ENCODE results near the gene RGS9. TPM values are rescaled to one million over a fixed set of nuclear protein-coding genes. Genes with fewer than 3 reads are reported as not detected.

Gene RGS9
- total RNA-seq, 4 donors from 2014 or later = 1.2 to 4.4 (median 2.8) TPM

DNA sequence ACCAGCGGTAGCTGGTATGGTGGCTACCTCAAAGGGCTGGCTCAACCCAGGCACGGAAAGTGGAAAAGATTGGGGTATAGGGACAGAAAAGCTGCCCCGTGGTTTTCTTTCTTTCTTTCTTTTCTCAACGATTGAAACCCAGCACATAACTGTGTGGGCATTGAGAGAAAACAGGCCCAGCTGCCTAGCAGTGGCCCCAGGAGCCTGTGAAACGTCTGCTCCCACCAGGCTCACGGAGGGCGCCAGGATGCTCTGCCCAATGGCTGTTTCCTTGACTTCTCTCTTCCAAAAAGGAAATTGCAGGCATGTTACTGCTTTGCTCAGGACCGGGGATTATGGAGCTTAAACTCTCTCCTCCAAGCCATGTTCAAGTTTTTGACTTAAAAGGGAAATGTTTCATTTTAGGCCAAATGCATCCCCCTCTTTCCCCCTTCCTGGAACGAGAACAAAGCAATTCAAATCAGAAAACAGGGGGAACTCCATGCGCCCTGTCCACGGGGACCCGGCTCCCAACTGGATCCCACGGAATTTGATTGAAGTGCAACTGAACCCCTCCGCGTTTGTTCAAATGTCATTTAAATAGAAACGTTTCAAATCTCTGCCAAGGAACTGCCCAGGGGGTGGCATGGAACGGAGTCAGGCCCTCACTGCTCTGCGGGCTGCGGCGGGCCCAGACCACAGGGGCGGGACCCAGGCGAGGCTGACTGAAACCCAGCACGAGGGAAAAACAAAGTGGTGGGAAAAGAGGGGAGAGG, 133.5 kb downstream of the RGS9 start:
- Histone ChIP-seq H3K36me3 (no peaks in the 10 kb centered on the region), H3K27ac (no peak overlapping the region), H3K9me3 (no peaks in the 10 kb centered on the region), H3K4me3 (no peak overlapping the region), H3K4me1 (no peaks in the 10 kb centered on the region), H3K27me3 (no peaks in the 10 kb centered on the region)
- TF ChIP-seq, protein P1, sequence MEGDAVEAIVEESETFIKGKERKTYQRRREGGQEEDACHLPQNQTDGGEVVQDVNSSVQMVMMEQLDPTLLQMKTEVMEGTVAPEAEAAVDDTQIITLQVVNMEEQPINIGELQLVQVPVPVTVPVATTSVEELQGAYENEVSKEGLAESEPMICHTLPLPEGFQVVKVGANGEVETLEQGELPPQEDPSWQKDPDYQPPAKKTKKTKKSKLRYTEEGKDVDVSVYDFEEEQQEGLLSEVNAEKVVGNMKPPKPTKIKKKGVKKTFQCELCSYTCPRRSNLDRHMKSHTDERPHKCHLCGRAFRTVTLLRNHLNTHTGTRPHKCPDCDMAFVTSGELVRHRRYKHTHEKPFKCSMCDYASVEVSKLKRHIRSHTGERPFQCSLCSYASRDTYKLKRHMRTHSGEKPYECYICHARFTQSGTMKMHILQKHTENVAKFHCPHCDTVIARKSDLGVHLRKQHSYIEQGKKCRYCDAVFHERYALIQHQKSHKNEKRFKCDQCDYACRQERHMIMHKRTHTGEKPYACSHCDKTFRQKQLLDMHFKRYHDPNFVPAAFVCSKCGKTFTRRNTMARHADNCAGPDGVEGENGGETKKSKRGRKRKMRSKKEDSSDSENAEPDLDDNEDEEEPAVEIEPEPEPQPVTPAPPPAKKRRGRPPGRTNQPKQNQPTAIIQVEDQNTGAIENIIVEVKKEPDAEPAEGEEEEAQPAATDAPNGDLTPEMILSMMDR (IDR thresholded peaks at IDR 0.05 in 4 of 5, conservative IDR thresholded peaks at IDR 0.05 in 1 of 5) = no peak
- no peak for TF ChIP-seq POLR2A (IDR thresholded peaks at IDR 0.05)
- DNase-seq (no peak), ATAC-seq (no peak)
- intact Hi-C loops (cut with DNase I; ENCODE audit: low total_unique reads) (no loop called here), in situ Hi-C loops (cut with MboI; ENCODE audit: low sequenced_read_pairs in 4 of 4) (no loop called here)

DNA sequence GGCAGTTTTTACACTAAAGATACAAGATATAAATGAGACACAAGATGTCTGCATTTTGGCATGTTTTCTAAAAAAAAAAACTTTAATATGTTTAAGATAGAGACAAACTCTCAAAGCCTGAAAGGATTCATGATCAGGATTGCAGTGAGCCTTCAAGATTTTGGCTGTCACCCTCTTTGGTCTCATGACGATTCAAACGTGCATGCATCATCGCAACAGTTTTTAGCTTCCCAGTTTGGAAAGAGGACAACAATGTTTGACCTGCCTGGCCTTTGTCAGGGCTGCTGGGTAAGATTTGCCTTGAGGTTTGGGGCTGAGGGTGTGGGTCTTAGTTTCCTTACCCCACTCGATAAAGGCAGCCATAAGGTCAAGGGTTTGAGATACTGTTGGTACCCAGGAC, 134.1 kb downstream of the RGS9 start:
- no peak for ATAC-seq
- no peaks in the 10 kb centered on the region for H3K27me3 ChIP-seq
- H3K27ac ChIP-seq = no peak overlapping the region
- H3K4me1 ChIP-seq = no peaks in the 10 kb centered on the region
- no peak for DNase-seq
- H3K36me3 ChIP-seq = no peaks in the 10 kb centered on the region
- no peak overlapping the region for H3K4me3 ChIP-seq
- no peak for TF ChIP-seq POLR2A (IDR thresholded peaks at IDR 0.05)
- TF ChIP-seq, protein P1 (IDR thresholded peaks at IDR 0.05 in 4 of 5, conservative IDR thresholded peaks at IDR 0.05 in 1 of 5) = no peak
- intact Hi-C loops (cut with DNase I; ENCODE audit: low total_unique reads) = no loop called here
- H3K9me3 ChIP-seq = no peaks in the 10 kb centered on the region
- in situ Hi-C loops (cut with MboI; ENCODE audit: low sequenced_read_pairs in 4 of 4) = no loop called here

Other genes starting within 250 kb of the RGS9 start
- gene LRRC37A3, start 217.9 kb upstream of the RGS9 start, total RNA-seq = 1 to 10 TPM in 3 of 4 donors, under 1 TPM in 1; 0.95 to 2.1 (median 1.8) TPM
- gene GNA13, start 80.6 kb upstream of the RGS9 start, total RNA-seq = 100 to 1,000 TPM in 3 of 4 donors, 10 to 100 TPM in 1; 87.7 to 146 (median 103) TPM

All from gastrocnemius medialis (tissue), 4 donors.